ENCODE data around the gene MKKS. TPM values are rescaled to one million over a fixed set of nuclear protein-coding genes. Genes with fewer than 3 reads are reported as not detected.

The MKKS gene
- total and polyA plus RNA-seq, 2 of the 13 experiments (the other 11 are each of a cell fraction or from before 2014, with no cell fraction given): 26.7 to 34.5 TPM

DNA sequence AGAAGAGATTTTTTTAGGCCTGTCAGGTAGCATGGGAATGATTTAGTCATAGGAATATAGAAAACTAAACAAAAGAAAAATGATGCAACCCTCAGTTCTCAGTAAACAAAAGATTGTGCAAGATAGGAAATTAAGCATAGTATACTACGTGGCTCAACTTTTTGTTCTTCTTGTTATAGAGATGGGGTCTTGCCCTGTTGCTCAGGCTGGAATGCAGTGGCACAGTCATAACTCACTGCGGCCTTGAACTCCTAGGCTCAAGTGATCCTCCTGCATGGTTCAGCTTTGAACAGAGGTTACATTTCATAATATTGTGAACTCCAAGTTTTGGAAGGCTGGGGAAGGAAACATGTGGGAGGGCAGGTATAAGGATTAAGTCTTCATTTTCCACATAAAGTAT is 29.6 kb upstream of the MKKS start (continued):
- TF ChIP-seq ZNF574 (CRISPR knock-in tag; IDR thresholded peaks at IDR 0.05) (0 out of 2 replicates have a peak, but pooled peaks have one; percentile 22), TBX2 (CRISPR knock-in tag; IDR thresholded peaks at IDR 0.05; ENCODE audit: borderline replicate concordance) (no peak), PHF8 (CRISPR knock-in tag; IDR thresholded peaks at IDR 0.05) (no peak), EP300 (IDR thresholded peaks at IDR 0.05; ENCODE audit: low read depth in 2 of 2, low read length in 2 of 2) (peak; percentile 35 to 83; a peak in 2 of 4 replicates), EP300 (CRISPR knock-in tag; IDR thresholded peaks at IDR 0.05; ENCODE audit: borderline replicate concordance) (no peak), MXI1 (IDR thresholded peaks at IDR 0.05; ENCODE audit: borderline replicate concordance, low read depth, low read length) (no peak), SALL1 (CRISPR knock-in tag; IDR thresholded peaks at IDR 0.05) (peak; percentile 89), ZNF335 (CRISPR knock-in tag; IDR thresholded peaks at IDR 0.05) (no peak), NRL (CRISPR knock-in tag; IDR thresholded peaks at IDR 0.05; ENCODE audit: borderline replicate concordance) (no peak), E2F5 (CRISPR knock-in tag; conservative IDR thresholded peaks at IDR 0.05) (no peak), ZNF616 (CRISPR knock-in tag; IDR thresholded peaks at IDR 0.05; ENCODE audit: low read depth) (no peak), DRAP1 (CRISPR knock-in tag; IDR thresholded peaks at IDR 0.05) (no peak), SMC3 (IDR thresholded peaks at IDR 0.05; ENCODE audit: low read length) (peak; percentile 34; the same call in 1 of the 2 replicates), GZF1 (CRISPR knock-in tag; IDR thresholded peaks at IDR 0.05) (no peak), BRD4 (CRISPR knock-in tag; IDR thresholded peaks at IDR 0.05) (no peak)
- TF ChIP-seq, protein P1, sequence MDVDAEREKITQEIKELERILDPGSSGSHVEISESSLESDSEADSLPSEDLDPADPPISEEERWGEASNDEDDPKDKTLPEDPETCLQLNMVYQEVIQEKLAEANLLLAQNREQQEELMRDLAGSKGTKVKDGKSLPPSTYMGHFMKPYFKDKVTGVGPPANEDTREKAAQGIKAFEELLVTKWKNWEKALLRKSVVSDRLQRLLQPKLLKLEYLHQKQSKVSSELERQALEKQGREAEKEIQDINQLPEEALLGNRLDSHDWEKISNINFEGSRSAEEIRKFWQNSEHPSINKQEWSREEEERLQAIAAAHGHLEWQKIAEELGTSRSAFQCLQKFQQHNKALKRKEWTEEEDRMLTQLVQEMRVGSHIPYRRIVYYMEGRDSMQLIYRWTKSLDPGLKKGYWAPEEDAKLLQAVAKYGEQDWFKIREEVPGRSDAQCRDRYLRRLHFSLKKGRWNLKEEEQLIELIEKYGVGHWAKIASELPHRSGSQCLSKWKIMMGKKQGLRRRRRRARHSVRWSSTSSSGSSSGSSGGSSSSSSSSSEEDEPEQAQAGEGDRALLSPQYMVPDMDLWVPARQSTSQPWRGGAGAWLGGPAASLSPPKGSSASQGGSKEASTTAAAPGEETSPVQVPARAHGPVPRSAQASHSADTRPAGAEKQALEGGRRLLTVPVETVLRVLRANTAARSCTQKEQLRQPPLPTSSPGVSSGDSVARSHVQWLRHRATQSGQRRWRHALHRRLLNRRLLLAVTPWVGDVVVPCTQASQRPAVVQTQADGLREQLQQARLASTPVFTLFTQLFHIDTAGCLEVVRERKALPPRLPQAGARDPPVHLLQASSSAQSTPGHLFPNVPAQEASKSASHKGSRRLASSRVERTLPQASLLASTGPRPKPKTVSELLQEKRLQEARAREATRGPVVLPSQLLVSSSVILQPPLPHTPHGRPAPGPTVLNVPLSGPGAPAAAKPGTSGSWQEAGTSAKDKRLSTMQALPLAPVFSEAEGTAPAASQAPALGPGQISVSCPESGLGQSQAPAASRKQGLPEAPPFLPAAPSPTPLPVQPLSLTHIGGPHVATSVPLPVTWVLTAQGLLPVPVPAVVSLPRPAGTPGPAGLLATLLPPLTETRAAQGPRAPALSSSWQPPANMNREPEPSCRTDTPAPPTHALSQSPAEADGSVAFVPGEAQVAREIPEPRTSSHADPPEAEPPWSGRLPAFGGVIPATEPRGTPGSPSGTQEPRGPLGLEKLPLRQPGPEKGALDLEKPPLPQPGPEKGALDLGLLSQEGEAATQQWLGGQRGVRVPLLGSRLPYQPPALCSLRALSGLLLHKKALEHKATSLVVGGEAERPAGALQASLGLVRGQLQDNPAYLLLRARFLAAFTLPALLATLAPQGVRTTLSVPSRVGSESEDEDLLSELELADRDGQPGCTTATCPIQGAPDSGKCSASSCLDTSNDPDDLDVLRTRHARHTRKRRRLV (CRISPR knock-in tag; IDR thresholded peaks at IDR 0.05): no peak
- TF ChIP-seq, protein P2, sequence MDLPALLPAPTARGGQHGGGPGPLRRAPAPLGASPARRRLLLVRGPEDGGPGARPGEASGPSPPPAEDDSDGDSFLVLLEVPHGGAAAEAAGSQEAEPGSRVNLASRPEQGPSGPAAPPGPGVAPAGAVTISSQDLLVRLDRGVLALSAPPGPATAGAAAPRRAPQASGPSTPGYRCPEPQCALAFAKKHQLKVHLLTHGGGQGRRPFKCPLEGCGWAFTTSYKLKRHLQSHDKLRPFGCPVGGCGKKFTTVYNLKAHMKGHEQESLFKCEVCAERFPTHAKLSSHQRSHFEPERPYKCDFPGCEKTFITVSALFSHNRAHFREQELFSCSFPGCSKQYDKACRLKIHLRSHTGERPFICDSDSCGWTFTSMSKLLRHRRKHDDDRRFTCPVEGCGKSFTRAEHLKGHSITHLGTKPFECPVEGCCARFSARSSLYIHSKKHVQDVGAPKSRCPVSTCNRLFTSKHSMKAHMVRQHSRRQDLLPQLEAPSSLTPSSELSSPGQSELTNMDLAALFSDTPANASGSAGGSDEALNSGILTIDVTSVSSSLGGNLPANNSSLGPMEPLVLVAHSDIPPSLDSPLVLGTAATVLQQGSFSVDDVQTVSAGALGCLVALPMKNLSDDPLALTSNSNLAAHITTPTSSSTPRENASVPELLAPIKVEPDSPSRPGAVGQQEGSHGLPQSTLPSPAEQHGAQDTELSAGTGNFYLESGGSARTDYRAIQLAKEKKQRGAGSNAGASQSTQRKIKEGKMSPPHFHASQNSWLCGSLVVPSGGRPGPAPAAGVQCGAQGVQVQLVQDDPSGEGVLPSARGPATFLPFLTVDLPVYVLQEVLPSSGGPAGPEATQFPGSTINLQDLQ (CRISPR knock-in tag; IDR thresholded peaks at IDR 0.05): no peak

All from HepG2 (cell line).